OCI-M2 (cell line): Measurements from ENCODE around the gene MCU.
"Not testable (repeated sequence)": the region's sequence is repeated elsewhere in the genome, so short reads cannot be mapped to it uniquely, and the experiment has no call there.

ENCODE experiments used
- DNase-seq: peaks from one replicate; lab custom pipeline; 2025; ENCODE audit not compliant: unreplicated experiment; lab: John Stamatoyannopoulos, UW

Gene MCU

DNA sequence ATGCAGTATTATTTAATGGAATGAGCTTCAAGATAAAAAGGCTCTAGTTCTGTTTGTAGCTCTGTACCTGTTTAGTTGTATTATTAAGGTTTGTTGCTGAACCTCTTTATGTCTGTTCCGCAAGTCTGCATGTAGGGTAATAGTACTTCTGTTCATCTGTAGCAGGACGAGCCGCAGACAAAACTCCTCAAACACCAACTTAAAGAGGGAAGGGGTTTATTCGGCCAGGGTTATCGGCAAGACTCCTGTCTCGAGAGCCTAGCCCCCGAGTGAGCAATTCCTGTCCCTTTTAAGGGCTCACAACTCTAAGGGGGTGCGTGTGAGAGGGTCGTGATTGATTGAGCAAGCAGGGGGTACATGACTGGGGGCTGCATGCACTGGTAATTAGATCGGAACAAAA, 67.0 kb downstream of the MCU start:
- not testable (repeated sequence) for DNase-seq

DNA sequence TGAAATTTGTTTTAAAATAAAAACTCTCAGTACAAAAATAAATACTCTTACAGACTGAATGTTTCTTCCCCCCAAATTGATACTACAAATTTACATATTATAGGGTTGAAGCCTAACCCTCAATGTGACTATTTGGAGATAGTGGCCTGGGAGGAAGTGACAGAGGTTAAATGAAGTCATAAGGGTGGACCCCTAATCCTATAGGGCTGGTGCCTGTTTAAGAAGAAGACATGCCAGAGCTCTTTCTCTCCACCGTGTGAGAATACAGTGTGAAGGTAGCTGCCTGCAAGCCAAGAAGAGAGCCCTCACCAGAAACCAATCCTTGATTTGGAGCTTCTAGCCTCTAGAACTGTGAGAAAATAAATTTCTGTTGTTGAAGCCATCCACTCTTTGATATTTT, 67.6 kb downstream of the MCU start:
- DNase-seq, result no peak

DNA sequence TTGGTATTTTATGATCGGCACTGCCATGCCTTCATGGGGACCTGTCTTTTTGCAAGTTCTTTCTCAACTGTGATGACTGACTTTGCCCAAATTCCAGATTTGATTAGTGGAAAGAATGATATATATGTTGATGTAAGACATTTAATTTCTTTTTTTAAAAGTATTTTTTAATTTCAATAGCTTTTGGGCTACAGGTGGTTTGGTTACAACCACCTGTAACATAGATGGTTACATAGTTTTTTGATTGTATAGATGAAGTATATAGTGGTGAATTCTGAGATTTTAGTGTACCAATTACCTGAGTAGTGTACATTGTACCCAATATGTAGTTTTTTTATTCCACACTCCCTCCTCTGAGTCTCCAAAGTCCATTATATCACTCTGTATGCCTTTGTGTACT, 69.6 kb downstream of the MCU start:
- DNase-seq, result no peak

GRCh38 chr10:72762042-72762441, 70.1 kb downstream of the MCU start:
- no peak for DNase-seq

GRCh38 chr10:72763201-72763600, 71.3 kb downstream of the MCU start:
- no peak for DNase-seq

GRCh38 chr10:72764151-72764550, 72.2 kb downstream of the MCU start:
- no peak for DNase-seq

DNA sequence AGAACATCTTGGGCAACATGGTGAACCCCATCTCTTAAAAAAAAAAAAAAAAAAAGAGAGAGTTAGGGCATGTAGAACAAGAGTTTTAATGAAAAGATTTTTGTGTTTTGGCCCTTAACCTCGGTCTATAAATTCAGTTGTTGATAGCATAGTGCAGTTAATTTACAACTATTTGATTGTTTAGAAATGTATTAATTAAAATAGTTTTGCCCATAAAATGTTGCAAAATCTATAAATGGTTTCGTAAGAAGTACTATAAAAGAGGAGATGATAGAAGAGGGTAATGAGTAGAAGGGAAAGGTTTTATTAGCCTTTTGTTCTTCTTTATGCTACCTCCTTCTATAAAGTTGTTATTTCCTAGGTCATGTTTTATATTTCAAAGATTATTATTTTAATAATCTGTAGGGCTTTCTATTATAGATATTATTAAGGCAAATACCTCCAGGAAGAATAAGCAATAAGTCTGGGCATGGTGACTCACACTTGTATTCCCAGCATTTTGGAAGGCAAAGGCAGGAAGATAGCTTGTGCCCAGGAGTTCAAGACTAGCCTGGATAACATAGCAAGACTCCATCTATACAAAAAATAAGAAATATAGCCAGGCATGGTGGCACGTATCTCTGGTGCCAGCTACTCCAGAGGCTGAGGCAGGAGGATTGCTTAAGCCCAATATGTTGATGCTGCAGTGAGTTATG, 73.3 kb downstream of the MCU start:
- DNase-seq, result no peak

DNA sequence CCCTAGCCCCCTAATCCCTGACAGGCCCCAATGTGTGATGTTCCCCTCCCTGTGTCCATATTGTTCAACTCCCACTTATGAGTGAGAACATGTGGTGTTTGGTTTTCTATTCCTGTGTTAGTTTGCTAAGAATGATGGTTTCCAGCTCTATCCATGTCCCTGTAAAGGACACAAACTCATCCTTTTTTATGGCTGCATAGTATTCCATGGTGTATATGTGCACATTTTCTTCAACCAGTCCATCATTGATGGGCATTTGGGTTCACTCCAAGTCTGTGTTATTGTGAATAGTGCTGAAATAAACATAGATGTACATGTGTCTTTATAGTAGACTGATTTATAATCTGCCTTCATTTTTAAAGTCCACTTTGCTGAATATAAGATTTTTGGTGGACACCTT, 79.3 kb downstream of the MCU start:
- not testable (repeated sequence) for DNase-seq

DNA sequence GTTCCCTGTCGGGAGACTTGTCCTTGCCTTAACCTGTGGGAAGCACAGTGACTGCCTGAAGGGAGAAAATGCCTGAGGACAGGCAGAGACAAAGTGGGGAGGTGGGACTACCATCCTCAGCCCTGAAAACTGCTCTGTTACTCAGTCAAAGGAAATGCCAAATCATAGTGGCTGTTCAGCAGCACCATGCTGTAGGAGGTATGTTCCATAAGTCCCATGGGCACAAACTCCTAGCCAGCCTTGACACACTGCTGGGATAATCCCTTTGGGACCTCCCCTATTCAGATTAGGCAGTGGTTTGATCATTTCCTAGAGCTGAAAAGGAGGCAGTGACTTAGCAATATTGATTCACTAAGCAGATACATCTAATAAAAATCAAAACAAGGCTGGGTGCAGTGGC, 80.1 kb downstream of the MCU start:
- DNase-seq, result no peak

DNA sequence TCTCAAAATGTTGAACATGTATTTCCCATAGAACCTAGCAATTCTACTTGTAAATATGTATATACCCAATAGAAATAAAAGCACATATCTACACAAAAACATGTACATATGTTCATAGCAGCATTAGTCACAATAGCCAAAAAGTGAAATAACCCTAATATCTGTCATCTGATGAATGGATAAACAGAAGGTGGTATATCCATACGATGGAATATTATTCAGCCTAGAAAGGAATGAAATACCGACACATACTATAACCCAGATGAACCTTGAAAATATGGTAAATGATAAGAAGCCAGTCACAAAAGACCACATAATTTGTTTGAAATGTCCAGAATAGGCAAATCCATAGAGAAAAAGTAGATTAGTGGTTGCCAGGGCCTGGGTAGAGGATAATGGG, 87.9 kb downstream of the MCU start:
- no peak for DNase-seq

DNA sequence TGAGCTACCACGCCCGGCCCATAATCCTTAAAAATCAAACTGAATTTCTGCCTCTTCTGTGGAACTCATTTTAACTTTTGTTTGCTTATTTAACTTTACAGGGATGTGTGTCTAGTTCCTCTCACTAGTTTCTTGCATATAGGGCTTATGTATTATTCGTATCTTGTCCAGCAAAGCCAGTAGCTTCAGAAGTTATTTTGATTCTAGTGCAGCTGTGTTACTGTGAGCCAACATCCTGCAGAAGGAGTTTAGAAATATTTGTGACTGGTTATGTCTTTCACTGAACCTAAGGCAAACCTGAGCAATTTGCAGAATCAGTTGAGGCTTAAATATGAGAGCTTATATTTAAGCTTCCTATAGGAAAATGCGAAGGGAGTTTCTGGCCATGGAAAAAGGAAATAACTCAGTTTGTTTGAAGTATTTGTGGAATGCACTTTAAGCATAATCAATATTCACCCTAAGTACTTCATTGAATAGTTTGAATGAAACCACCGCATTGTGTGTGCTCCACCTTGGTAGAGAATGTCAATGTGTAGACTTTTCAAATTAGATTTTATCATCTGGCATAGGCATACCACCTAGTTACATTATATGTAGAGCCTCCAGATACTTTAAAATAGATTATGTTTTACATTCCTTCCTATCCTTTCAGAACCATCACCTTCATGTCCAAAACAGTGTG, 90.8 kb downstream of the MCU start:
- no peak for DNase-seq

DNA sequence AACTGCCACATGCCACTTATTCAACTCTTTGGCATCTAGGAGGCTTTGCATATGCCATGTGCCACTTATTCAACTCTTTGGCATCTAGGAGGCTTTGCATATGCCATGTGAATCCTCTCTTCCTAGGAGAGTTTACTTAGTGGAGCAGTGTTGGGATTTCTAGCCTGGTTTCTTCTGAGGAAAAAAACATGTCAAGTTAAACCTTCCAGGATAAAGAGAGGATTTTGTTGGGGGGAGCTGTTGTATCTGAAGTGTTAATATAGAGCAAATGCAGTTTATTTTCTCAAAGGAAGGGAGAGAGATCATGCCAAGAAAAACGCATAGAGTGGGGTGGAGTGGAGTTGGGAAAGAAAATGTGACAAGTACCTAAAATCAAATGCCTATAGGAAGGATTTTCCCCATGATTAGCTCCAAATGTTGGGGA, 91.5 kb downstream of the MCU start:
- no peak for DNase-seq

DNA sequence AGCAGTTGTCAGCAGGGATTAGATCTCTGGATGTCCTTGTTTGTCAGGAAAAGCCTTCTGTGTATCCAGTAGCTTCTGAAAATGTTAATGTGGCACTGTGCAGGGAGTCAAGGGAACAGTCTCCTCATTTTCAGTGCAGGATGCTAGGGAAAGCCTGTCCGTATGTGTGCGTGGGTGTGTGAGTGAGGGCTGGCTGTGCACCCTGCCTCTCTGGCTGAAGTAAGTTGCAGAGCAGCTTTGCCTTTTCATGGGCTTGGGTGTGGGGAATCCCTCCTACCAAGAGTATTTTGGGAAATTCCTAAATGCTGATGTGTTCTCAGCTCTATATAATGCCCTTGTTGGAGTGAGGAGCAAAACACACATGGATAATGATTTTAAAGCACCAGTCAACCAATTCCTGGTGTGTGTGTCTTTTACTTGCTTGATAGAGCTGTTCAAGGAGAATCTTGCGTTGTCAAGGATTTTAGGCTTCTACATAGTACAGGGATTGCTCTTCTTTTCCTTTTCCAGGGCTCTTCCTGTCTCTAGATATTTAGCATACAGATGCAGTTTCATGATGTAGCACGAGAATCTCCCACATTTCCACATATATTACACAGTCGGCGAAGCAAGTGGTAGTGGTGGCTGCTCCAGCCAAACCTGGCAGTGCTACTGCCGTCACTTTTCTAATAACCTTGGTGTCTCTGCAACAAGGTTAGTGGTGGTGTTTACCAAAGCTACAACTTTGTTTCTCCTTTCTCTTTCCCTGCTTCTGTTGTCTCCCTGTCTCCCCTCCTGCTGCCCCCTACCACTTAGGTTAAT, 92.8 kb downstream of the MCU start:
- DNase-seq, result no peak

DNA sequence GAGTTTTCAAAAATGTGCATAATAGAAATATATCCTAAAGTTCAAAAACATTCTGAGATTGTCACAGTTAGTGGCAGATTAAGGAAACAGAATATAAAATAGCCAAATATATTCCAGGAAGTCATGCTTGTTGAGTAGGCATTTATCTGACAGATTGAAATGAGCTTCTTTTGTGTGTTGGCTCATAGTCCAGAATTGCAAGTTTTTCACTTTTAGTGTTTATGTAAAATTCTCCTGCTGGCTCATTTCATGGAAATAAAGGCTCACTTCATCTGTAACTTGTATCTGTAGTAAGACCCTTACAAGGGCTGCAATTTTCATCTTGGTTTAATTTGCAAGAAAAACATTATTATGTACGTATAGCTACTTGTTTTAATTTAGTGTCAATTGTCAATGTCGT, 93.5 kb downstream of the MCU start:
- DNase-seq, result no peak

- no peak for DNase-seq
Observed at GRCh38 chr10:72790216-72790990, 98.5 kb downstream of the MCU start.

- DNase-seq, result no peak
Observed at GRCh38 chr10:72792288-72792687, 100.3 kb downstream of the MCU start.

DNA sequence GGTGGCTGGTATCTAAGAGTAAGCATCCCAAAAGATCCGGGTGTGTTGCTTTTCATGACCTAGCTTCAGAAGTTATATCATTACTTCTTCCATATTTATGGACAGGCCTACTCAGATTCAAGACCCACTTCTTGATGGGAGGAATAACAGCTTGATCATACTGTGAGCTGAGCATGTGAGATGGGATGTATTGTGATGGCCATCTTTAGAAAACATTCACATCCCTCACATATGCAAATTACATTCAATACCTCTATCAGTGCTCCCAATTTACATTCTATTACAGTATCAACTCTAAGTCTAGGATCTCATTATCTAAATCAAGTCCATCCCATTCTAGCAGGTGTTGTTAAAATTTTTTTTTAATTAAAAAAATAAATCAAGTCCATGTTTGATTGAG, 101.8 kb downstream of the MCU start:
- DNase-seq, result no peak

DNA sequence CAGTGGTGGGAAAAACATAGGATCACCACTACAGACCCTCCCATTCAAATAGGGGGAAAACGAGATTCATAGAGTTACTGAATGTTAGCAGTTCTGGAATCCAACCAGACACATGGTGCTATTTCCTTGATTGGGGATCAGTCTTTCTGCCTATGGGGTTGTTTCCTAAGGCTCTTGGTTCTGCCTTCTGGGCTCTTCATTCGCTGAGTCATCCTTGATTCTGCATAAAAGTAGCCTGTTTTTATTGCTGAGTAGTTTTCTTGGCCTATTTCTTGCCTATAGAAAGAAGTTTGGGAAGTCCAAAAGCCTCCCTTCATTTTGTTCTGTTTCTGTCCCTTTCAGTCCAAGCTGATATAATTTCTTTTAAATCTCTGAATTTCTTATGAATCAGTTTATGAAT, 102.3 kb downstream of the MCU start:
- no peak for DNase-seq

GRCh38 chr10:72796042-72796441, 104.1 kb downstream of the MCU start:
- DNase-seq, result no peak

DNA sequence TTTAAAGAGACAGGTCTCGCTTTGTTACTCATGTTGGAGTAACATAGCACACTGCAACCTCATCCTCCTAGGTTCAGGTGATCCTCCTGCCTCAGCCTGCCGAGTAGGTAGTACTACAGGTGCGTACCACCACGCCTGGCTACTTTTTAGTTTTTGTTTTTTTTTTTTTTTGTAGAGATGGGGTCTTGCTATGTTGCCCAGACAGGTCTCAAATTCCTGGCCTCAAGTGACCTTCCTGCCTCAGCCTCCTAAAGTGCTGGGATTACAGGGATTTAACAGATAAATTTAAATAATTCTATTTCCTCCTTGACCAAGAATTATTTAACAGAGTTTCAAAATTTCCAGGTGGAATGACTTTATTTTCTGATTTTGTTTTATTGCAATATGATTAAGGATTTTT, 104.6 kb downstream of the MCU start:
- DNase-seq, result no peak

DNA sequence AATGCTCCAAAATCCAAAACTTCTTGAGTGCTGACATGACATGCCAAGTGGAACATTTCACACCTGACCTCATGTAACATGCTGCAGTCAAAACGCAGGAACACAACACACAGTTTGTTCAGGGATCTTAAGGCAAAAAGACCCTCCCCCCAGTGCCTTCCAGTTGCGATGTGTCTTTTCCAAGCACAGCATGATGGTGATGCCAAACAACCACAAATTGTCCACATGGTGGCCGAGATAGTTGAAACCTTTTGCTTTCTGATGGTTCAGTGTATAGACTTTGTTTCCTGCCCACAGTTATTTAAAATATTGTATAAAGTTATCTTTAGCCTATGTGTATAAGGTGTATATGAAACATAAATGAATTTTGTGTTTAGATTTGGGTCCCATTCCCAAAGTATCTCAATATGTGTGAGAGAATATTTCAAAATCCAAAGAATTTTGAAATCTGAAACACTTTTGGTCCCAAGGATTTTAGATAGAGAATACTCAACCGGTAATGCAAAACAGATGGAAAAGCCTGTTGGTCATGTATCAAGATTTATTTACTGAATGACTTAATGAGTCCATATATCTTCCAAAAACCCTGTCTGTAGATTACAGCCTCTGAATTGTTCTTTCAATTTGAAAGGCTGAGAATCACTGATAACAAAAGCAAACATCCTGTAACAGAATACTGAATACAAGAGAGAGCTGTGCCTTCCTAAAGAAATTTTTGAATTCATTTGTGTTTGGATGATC, 108.2 kb downstream of the MCU start:
- DNase-seq, result peak; percentile 7
